Measurements from ENCODE around the gene PCCB.
"Not testable (repeated sequence)": the region's sequence is repeated elsewhere in the genome, so short reads cannot be mapped to it uniquely, and the experiment has no call there.

PCCB gene

DNA sequence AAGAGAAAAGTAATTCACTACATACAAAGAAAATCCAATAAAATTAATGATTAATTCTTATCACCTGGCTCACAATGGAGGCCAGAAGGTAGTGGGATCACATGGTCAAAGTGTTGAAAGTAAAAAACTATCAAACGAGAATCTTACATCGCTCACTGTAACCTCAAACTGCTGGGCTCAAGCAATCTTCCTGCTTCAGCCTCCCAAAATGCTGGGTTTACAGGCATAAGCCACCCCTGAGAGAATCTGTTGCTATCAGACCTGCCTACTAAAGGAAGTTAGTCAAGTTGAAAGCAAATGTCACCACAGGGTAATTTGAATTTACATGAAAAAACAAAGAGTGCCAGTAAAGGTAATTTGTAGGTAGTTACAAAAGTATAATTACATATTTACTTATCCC, 103.3 kb downstream of the PCCB start (continued):
- TF ChIP-seq BACH2 (CRISPR knock-in tag; IDR thresholded peaks at IDR 0.05; ENCODE audit: borderline replicate concordance) = no peak
- TF ChIP-seq ZFP3 (CRISPR knock-in tag; IDR thresholded peaks at IDR 0.05) = no peak

DNA sequence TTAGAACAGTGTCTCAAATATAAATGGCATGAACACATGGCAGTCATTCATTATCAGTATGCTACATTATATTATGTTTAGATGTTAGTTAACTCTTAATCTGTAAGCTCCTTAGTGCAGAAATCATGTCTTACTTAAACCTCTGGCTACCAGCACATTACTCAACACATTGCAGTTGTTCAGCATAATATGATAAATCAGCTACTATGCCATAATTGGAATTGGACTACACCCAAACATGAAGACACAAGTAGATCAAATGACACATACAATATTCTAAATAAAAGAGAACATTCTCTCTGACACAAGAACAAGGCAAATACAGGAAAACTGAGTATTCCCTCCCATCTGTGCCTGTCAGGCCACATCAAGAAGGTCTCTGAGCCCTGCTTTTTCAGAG, 116.1 kb downstream of the PCCB start:
- ATAC-seq = no peak
- TF ChIP-seq BACH2 (CRISPR knock-in tag; IDR thresholded peaks at IDR 0.05; ENCODE audit: borderline replicate concordance) (no peak), SNAI2 (CRISPR knock-in tag; IDR thresholded peaks at IDR 0.05) (no peak), ISL1 (CRISPR knock-in tag; IDR thresholded peaks at IDR 0.05) (no peak), OSR1 (CRISPR knock-in tag; IDR thresholded peaks at IDR 0.05) (no peak), GLIS3 (CRISPR knock-in tag; IDR thresholded peaks at IDR 0.05) (no peak), PPARA (CRISPR knock-in tag; IDR thresholded peaks at IDR 0.05; ENCODE audit: borderline replicate concordance) (no peak), RARB (CRISPR knock-in tag; IDR thresholded peaks at IDR 0.05) (no peak), ZFP3 (CRISPR knock-in tag; IDR thresholded peaks at IDR 0.05) (no peak), CSDC2 (CRISPR knock-in tag; IDR thresholded peaks at IDR 0.05) (no peak), ARNTL (CRISPR knock-in tag; IDR thresholded peaks at IDR 0.05; ENCODE audit: borderline replicate concordance, low read depth) (no peak), ZFP30 (CRISPR knock-in tag; IDR thresholded peaks at IDR 0.05) (no peak)
- TF ChIP-seq, protein P1, sequence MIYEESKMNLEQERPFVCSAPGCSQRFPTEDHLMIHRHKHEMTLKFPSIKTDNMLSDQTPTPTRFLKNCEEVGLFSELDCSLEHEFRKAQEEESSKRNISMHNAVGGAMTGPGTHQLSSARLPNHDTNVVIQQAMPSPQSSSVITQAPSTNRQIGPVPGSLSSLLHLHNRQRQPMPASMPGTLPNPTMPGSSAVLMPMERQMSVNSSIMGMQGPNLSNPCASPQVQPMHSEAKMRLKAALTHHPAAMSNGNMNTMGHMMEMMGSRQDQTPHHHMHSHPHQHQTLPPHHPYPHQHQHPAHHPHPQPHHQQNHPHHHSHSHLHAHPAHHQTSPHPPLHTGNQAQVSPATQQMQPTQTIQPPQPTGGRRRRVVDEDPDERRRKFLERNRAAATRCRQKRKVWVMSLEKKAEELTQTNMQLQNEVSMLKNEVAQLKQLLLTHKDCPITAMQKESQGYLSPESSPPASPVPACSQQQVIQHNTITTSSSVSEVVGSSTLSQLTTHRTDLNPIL (CRISPR knock-in tag; IDR thresholded peaks at IDR 0.05; ENCODE audit: low read depth) = no peak
- TF ChIP-seq, protein P2, sequence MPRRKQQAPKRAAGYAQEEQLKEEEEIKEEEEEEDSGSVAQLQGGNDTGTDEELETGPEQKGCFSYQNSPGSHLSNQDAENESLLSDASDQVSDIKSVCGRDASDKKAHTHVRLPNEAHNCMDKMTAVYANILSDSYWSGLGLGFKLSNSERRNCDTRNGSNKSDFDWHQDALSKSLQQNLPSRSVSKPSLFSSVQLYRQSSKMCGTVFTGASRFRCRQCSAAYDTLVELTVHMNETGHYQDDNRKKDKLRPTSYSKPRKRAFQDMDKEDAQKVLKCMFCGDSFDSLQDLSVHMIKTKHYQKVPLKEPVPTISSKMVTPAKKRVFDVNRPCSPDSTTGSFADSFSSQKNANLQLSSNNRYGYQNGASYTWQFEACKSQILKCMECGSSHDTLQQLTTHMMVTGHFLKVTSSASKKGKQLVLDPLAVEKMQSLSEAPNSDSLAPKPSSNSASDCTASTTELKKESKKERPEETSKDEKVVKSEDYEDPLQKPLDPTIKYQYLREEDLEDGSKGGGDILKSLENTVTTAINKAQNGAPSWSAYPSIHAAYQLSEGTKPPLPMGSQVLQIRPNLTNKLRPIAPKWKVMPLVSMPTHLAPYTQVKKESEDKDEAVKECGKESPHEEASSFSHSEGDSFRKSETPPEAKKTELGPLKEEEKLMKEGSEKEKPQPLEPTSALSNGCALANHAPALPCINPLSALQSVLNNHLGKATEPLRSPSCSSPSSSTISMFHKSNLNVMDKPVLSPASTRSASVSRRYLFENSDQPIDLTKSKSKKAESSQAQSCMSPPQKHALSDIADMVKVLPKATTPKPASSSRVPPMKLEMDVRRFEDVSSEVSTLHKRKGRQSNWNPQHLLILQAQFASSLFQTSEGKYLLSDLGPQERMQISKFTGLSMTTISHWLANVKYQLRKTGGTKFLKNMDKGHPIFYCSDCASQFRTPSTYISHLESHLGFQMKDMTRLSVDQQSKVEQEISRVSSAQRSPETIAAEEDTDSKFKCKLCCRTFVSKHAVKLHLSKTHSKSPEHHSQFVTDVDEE (CRISPR knock-in tag; IDR thresholded peaks at IDR 0.05) = no peak
- TF ChIP-seq, protein P3, sequence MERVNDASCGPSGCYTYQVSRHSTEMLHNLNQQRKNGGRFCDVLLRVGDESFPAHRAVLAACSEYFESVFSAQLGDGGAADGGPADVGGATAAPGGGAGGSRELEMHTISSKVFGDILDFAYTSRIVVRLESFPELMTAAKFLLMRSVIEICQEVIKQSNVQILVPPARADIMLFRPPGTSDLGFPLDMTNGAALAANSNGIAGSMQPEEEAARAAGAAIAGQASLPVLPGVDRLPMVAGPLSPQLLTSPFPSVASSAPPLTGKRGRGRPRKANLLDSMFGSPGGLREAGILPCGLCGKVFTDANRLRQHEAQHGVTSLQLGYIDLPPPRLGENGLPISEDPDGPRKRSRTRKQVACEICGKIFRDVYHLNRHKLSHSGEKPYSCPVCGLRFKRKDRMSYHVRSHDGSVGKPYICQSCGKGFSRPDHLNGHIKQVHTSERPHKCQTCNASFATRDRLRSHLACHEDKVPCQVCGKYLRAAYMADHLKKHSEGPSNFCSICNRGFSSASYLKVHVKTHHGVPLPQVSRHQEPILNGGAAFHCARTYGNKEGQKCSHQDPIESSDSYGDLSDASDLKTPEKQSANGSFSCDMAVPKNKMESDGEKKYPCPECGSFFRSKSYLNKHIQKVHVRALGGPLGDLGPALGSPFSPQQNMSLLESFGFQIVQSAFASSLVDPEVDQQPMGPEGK (CRISPR knock-in tag; IDR thresholded peaks at IDR 0.05; ENCODE audit: borderline replicate concordance) = no peak

DNA sequence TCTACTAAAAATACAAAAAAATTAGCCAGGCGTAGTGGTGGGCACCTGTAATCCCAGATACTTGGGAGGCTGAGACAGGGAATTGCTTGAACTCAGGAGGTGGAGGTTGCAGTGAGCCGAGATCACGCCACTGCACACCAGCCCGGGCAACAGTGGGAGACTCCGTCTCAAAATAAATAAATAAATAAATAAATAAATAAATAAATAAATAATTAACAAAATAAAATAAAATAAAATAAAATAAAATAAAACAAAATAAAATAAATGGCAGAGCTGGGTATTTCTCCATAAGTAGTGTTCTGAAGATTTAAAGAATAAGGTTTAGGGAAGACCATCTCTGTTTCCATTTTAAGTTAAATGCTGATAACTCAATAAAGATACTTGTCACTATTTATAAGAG, 125.7 kb downstream of the PCCB start:
- not testable (repeated sequence) for ATAC-seq

DNA sequence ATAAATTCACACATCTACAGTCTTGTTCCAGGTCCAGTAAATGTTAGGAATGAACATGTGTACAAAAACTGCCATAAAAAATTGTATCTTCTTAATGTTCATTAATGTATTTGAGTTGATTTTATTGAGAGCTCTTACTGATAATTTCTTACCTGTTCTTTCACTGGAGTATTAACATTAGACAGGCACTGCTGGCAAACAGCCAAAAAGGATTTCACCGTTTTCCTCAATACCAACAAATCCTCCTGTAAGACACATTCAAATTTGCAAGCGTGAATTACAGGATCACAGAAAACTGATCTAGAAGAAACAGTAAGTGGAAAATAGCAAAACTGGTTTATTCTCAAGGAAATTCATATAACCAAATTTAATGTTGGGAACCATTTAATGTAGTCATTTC, 127.4 kb downstream of the PCCB start:
- TF ChIP-seq, protein P4, sequence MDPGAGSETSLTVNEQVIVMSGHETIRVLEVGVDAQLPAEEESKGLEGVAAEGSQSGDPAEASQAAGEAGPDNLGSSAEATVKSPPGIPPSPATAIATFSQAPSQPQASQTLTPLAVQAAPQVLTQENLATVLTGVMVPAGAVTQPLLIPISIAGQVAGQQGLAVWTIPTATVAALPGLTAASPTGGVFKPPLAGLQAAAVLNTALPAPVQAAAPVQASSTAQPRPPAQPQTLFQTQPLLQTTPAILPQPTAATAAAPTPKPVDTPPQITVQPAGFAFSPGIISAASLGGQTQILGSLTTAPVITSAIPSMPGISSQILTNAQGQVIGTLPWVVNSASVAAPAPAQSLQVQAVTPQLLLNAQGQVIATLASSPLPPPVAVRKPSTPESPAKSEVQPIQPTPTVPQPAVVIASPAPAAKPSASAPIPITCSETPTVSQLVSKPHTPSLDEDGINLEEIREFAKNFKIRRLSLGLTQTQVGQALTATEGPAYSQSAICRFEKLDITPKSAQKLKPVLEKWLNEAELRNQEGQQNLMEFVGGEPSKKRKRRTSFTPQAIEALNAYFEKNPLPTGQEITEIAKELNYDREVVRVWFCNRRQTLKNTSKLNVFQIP (CRISPR knock-in tag; IDR thresholded peaks at IDR 0.05; ENCODE audit: borderline replicate concordance, low read depth) = no peak
- TF ChIP-seq, protein P5, sequence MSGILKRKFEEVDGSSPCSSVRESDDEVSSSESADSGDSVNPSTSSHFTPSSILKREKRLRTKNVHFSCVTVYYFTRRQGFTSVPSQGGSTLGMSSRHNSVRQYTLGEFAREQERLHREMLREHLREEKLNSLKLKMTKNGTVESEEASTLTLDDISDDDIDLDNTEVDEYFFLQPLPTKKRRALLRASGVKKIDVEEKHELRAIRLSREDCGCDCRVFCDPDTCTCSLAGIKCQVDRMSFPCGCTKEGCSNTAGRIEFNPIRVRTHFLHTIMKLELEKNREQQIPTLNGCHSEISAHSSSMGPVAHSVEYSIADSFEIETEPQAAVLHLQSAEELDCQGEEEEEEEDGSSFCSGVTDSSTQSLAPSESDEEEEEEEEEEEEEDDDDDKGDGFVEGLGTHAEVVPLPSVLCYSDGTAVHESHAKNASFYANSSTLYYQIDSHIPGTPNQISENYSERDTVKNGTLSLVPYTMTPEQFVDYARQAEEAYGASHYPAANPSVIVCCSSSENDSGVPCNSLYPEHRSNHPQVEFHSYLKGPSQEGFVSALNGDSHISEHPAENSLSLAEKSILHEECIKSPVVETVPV (CRISPR knock-in tag; IDR thresholded peaks at IDR 0.05) = no peak
- TF ChIP-seq TCF4 (CRISPR knock-in tag; IDR thresholded peaks at IDR 0.05; ENCODE audit: borderline replicate concordance) = no peak
- no peak for TF ChIP-seq ARNTL (CRISPR knock-in tag; IDR thresholded peaks at IDR 0.05; ENCODE audit: borderline replicate concordance, low read depth)
- no peak for TF ChIP-seq GLIS3 (CRISPR knock-in tag; IDR thresholded peaks at IDR 0.05)
- TF ChIP-seq, protein P1 (CRISPR knock-in tag; IDR thresholded peaks at IDR 0.05; ENCODE audit: low read depth) = no peak
- TF ChIP-seq SNAI2 (CRISPR knock-in tag; IDR thresholded peaks at IDR 0.05) = no peak
- no peak for TF ChIP-seq ISL1 (CRISPR knock-in tag; IDR thresholded peaks at IDR 0.05)
- no peak for TF ChIP-seq PPARA (CRISPR knock-in tag; IDR thresholded peaks at IDR 0.05; ENCODE audit: borderline replicate concordance)
- TF ChIP-seq TOX (CRISPR knock-in tag; IDR thresholded peaks at IDR 0.05; ENCODE audit: borderline replicate concordance) = no peak
- ATAC-seq = no peak
